NOMO-1 (cell line): ENCODE measurements around the gene VPS41.
"Not testable (repeated sequence)": the region's sequence is repeated elsewhere in the genome, so short reads cannot be mapped to it uniquely, and the experiment has no call there.

Experiments
- DNase-seq, 2 experiments: peaks; one replicate each; lab custom pipeline; 2025; ENCODE audit not compliant: unreplicated experiment in 2 of 2; lab: John Stamatoyannopoulos, UW

VPS41 gene

GRCh38 chr7:38858259-38858884, 50.6 kb downstream of the VPS41 start:
- DNase-seq: no peak

GRCh38 chr7:38855867-38856266, 53.1 kb downstream of the VPS41 start:
- DNase-seq: no peak

GRCh38 chr7:38855386-38855785, 53.6 kb downstream of the VPS41 start:
- DNase-seq: peak; percentile 12 to 60

GRCh38 chr7:38854947-38855346, 54.0 kb downstream of the VPS41 start:
- not testable (repeated sequence) for DNase-seq

GRCh38 chr7:38851321-38851720, 57.7 kb downstream of the VPS41 start:
- no peak for DNase-seq

DNA sequence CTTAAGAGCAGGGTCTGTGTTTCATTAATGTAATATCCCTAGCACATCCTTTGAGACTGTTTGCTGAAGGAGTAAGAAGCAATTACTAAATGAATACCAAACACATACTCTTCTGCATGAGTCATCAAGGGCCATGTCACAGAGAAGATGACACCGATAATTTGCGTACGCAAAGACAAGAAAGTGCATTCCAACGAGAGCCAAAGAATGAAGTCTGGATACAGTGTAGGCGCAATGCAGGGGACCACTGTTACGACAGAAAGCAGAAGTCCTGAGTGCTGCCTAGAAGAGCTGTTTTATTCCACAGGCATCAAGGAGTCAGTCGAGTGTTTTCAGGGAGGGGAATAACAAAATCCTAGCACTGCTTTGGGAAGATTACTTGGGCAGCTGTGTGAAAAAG, 62.7 kb downstream of the VPS41 start:
- DNase-seq: no peak

GRCh38 chr7:38844952-38845563, 63.9 kb downstream of the VPS41 start:
- DNase-seq: no peak

DNA sequence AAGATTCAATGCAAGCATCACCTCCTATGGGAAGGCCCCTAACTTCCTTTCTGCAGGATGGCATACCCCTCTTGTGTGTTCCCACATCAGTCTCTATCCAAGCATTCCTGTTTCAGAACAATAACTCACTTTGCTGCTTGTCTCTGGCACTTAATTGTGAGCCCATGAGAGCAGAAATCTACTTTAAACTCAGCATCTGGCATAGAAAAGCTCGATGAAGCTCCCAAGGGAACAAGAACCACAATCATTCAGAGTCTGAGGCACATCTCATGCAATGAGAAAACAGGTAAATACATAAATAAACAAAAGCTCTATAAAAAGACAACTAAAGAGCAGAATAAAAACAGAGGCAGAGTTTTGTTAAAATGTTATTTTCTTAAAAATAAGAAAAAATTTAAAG, 66.2 kb downstream of the VPS41 start:
- DNase-seq: no peak

GRCh38 chr7:38840736-38841460, 68.1 kb downstream of the VPS41 start:
- DNase-seq: no peak

- no peak for DNase-seq
Measured at GRCh38 chr7:38839851-38840250, 69.1 kb downstream of the VPS41 start.

DNA sequence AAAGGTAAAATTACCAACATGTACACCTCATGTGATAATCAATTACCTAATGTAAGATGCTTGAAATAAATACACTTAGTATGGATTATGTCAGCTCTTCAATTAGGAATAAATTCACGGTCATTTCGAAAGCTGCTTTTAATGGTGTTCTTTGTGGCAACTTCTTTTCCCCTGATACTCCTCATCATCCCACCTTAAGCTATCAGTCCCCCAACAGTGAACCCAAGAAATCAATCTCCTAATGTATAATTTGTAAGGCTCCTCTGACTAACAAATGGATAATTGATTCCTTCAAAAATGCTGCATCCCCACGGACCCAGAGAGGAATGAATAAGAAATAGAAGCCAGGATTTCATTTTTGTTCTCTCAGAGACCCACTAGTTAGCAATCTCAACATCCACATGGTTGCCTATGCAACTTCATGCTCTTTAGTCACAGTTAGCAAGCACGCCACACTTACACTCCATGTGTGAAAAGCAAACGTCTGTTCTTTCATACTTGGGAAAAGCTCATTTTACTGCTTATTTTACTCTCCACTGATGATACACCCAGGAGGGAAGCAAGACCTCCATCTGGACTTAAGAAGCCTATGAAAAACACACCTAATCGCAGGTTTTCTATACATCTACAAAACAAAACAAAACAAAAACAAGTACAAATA, 70.1 kb downstream of the VPS41 start:
- no peak for DNase-seq

- DNase-seq: no peak
Measured at GRCh38 chr7:38834357-38834756, 74.6 kb downstream of the VPS41 start.

GRCh38 chr7:38833329-38833728, 75.7 kb downstream of the VPS41 start:
- no peak for DNase-seq

GRCh38 chr7:38831259-38831996, 77.6 kb downstream of the VPS41 start:
- no peak for DNase-seq

DNA sequence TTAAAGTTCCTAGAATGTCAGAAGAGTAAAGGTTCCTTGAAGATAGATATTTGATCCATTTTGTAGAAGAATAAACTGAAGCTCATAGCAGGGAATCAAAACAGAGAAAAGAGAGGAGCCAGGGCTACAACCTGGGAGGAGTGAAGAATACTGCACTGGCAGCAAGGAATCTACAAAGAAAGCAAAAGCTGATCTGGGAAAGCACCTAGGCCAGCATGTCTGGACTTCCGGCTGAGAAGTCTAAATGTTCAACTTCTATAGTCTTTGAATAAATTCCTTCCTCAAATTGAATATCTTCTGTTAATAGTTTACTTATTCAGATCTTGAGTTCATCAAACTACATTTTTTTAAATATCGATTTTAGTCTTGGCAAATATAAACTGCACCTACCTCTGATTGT, 78.2 kb downstream of the VPS41 start:
- DNase-seq: no peak

DNA sequence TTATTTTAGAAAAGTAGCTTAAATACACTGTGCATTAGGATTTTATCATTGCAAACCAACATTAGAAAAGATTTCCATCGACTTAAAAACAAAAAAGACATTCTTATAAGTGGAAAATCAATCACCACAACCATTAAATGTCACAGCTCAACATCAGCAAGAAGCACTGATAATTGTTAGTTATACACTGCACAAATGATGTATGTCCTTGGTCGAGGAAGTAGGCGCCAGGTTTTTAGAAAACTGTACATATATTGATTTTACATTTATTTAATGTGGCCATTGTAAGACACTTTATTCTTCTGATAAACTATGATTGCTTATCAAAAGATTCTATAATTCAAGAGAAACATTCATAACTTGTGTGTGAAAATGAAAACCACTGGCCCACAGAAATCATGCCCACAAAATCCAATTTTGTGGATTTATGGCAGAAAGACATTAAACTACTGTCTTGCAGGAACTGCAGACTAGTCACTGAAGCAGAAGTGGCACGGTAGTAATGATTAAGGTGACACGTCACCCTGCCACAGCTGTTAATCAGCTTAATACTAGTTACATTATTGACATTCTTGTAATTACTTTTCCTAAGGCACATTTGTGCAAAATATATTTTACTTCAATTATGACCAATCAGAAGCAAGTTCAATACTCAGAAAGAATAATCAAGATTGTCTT, 79.4 kb downstream of the VPS41 start:
- no peak for DNase-seq

DNA sequence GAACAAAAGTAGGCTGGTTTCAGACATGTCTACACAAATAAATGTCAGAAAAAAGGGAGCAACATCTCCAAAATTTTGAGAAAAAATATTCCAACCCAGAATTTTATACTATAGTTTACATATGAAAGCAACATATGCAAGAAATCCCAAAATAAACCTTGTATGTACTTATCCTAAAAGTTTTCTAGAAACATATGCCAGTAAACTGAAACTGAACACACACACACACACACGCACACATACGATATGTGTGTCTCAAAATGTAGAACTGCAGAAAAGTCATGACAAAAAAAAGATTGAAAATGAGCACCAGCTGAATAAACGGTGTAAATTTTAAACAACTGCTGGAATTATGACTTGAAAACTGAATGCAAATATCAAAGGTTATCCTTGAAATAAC, 81.0 kb downstream of the VPS41 start:
- no peak for DNase-seq

DNA sequence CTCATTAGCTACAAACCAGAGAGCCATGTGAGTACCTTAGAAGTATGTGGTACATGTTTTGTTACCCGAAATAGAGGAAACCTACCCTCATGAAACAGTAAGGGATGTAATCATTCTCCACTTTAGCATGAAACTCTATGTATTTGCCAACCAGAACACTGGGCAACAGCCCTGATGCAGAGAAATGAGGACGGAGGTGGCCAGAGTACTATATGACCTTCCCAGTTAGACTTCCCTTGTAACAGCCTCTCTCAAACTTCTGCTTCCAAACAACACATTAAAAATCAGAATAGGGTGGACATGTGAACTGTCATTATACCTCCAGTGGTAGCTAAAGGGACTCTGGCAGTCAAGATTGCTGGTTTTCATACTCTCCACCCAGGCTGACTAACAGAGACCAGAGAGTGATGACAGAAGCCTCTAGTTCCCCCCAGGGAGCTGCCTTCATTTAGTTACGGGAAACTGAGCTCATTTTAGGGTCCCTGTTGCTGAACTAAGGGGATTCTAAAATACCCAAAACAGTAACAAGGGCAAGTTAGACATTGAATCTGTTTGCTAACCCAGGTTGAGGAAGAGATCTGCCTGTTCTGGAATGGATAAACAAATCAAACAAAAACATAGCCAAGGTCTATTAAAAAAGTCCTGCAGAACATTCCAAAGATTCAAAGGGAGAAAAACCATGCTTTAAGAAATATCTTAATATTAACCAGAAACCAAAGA, 83.1 kb downstream of the VPS41 start:
- no peak for DNase-seq

- DNase-seq: no peak
Measured at GRCh38 chr7:38824948-38825347, 84.0 kb downstream of the VPS41 start.

GRCh38 chr7:38822549-38822948, 86.4 kb downstream of the VPS41 start:
- no peak for DNase-seq
